HepG2 (cell line): ENCODE data around the gene KLF9.

Experiments used
- CHD4 ChIP-seq: fragments of 200-600 bp; sonication (generic); IDR thresholded peaks from 2 replicates; pipeline ENCODE4 v1.7.0; 2017; ENCODE audit warnings: mild to moderate bottlenecking, low read length, borderline replicate concordance
- SAP130 ChIP-seq: IDR thresholded peaks from 2 replicates; pipeline ENCODE4 v1.6.1; 2016; ENCODE audit warnings: low read depth
- SUZ12 ChIP-seq: fragments of 150-350 bp; IDR thresholded peaks from 2 replicates; pipeline ENCODE4 v1.6.1; 2014; ENCODE audit warnings: low read depth, low read length

GRCh38 chr9:70419556-70420440 is 5.3 kb upstream of the KLF9 start:
- TF ChIP-seq SUZ12 (no peak), SAP130 (CRISPR knock-in tag) (peak; percentile 44), CHD4 (no peak)
